ENCODE results near the gene DPP9.

The DPP9 gene

GRCh38 chr19:4707956-4708650 lies 15.5 kb downstream of the DPP9 start:
- Histone ChIP-seq H3K27ac (no peak overlapping the region), H3K27me3 (ENCODE audit: control insufficient read depth, insufficient read depth, low read length) (no peaks in the 10 kb centered on the region), H3K79me2 (peaks cover 7% of the 10 kb centered on the region), H3K9ac (no peak overlapping the region), H3K36me3 (ENCODE audit: control insufficient read depth, insufficient read depth, low read length) (no peaks in the 10 kb centered on the region), H3K4me1 (no peaks in the 10 kb centered on the region), H3K4me3 (ENCODE audit: low read depth, low read length) (no peak overlapping the region), H2AFZ (no peak overlapping the region), H3K9me3 (ENCODE audit: control insufficient read depth, low read length) (no peaks in the 10 kb centered on the region), H3K4me2 (ENCODE audit: low read length) (no peak overlapping the region)
- TF ChIP-seq, protein P1, sequence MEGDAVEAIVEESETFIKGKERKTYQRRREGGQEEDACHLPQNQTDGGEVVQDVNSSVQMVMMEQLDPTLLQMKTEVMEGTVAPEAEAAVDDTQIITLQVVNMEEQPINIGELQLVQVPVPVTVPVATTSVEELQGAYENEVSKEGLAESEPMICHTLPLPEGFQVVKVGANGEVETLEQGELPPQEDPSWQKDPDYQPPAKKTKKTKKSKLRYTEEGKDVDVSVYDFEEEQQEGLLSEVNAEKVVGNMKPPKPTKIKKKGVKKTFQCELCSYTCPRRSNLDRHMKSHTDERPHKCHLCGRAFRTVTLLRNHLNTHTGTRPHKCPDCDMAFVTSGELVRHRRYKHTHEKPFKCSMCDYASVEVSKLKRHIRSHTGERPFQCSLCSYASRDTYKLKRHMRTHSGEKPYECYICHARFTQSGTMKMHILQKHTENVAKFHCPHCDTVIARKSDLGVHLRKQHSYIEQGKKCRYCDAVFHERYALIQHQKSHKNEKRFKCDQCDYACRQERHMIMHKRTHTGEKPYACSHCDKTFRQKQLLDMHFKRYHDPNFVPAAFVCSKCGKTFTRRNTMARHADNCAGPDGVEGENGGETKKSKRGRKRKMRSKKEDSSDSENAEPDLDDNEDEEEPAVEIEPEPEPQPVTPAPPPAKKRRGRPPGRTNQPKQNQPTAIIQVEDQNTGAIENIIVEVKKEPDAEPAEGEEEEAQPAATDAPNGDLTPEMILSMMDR (IDR thresholded peaks at IDR 0.05) = no peak

GRCh38 chr19:4707322-4707721 lies 16.3 kb downstream of the DPP9 start:
- H3K36me3 ChIP-seq (ENCODE audit: control insufficient read depth, insufficient read depth, low read length) = no peaks in the 10 kb centered on the region
- no peak overlapping the region for H3K4me3 ChIP-seq (ENCODE audit: low read depth, low read length)
- no peak overlapping the region for H3K27ac ChIP-seq
- H3K27me3 ChIP-seq (ENCODE audit: control insufficient read depth, insufficient read depth, low read length) = no peaks in the 10 kb centered on the region
- H2AFZ ChIP-seq = no peak overlapping the region
- H3K4me2 ChIP-seq (ENCODE audit: low read length) = no peak overlapping the region
- no peak overlapping the region for H3K9ac ChIP-seq
- H3K4me1 ChIP-seq = no peaks in the 10 kb centered on the region
- TF ChIP-seq, protein P1 (IDR thresholded peaks at IDR 0.05) = no peak
- no peaks in the 10 kb centered on the region for H3K9me3 ChIP-seq (ENCODE audit: control insufficient read depth, low read length)
- H3K79me2 ChIP-seq = peaks cover 7% of the 10 kb centered on the region

DNA sequence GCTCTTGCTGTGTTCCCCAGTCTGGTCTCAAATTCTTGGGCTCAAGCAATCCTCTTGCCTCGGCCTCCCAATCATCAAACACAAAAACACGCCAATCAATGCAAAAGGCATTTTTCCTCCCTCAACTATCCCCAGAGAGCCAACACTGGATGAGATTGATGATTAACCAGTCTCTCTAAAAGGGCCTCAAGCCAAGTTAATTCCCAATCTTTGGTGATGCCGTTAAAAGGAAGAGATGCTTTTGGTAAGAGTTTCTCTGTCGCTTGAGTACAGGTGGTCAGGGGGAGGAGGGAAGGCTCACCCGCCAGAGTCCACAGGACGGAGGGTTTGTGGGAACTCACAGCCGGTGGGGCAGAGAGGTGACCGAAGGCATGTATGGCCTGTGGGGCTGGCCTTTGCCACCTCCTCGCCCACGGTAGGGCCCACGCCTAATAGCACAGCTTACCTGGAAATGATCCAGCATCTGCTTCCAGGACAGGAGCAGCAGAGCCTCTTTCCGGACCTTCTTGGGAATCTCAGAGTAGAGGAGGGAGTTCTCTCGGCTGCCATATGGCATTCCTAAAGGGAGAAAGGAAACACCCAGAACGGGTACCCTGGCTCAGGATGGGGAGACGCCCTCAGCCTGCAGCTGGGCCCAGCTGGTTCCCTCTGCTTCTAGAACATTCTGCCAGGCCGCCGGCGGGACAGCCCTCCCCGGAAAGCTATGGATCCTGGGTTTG lies 18.1 kb downstream of the DPP9 start:
- Histone ChIP-seq H3K4me3 (ENCODE audit: low read depth, low read length) (no peak overlapping the region), H3K79me2 (peaks cover 7% of the 10 kb centered on the region), H3K4me1 (no peaks in the 10 kb centered on the region), H2AFZ (no peak overlapping the region), H3K27ac (no peak overlapping the region), H3K36me3 (ENCODE audit: control insufficient read depth, insufficient read depth, low read length) (no peaks in the 10 kb centered on the region), H3K4me2 (ENCODE audit: low read length) (no peak overlapping the region), H3K27me3 (ENCODE audit: control insufficient read depth, insufficient read depth, low read length) (no peaks in the 10 kb centered on the region), H3K9me3 (ENCODE audit: control insufficient read depth, low read length) (no peaks in the 10 kb centered on the region), H3K9ac (no peak overlapping the region)
- TF ChIP-seq, protein P1 (IDR thresholded peaks at IDR 0.05) = no peak

DNA sequence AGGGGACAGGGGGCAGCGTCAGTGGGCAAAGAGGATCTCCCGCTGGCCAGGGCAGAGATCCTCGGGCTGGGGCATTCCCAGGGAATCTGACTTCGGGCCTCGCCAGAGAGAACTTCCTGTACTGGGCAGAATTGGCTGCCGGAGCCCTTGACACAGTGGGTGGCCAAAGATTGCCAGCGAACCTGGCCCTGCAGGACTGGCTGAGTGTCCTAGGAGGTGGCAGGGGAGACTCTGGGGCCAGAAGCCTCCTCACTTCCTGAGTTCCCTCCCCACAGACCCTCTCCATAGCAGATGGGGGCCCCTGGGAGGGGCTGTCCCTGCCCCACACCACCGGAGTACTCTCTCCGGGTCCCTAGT lies 19.3 kb downstream of the DPP9 start:
- H3K9me3 ChIP-seq (ENCODE audit: control insufficient read depth, low read length) = no peaks in the 10 kb centered on the region
- no peaks in the 10 kb centered on the region for H3K36me3 ChIP-seq (ENCODE audit: control insufficient read depth, insufficient read depth, low read length)
- no peak overlapping the region for H3K4me2 ChIP-seq (ENCODE audit: low read length)
- H3K79me2 ChIP-seq = peaks cover 7% of the 10 kb centered on the region
- no peak overlapping the region for H2AFZ ChIP-seq
- no peak overlapping the region for H3K4me3 ChIP-seq (ENCODE audit: low read depth, low read length)
- H3K4me1 ChIP-seq = no peaks in the 10 kb centered on the region
- H3K27ac ChIP-seq = no peak overlapping the region
- no peak overlapping the region for H3K9ac ChIP-seq
- TF ChIP-seq, protein P1 (IDR thresholded peaks at IDR 0.05) = no peak
- no peaks in the 10 kb centered on the region for H3K27me3 ChIP-seq (ENCODE audit: control insufficient read depth, insufficient read depth, low read length)
